Measurements from ENCODE around the gene NRIP2.

DNA sequence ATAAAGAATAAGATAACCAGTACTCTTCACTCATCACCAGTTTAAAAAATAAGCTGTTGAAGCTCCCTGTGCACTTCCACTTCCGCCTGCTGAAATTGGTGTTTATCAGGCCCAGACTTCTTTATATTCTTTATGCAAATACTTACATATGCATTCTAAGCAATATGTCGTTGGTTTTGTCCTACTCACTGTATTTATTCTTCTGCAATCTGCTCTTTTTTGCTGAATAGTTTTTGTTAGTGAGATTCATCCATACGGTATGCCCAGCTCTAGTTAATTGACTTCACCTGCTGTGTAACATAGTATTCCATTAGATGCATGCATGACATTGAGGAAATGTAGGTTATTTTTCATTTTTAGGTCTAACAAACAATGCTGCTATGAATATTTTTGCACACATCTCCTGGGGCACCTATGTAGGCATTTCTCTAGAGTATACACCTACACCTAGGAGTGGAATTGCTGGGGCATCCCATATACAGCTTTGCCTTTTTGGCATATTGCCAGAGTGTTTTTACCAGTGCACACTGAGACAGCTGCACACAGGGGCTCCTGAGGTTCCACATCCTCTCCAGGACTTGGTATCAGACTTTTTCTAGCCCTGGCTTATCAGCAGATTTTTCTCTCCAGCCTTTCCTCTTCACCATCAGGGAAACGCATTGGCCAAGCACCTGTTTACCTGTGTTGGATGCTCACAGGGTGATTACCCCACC lies 1.0 kb upstream of the NRIP2 start:
- TF ChIP-seq ESRRG (CRISPR knock-in tag; IDR thresholded peaks at IDR 0.05): no peak
- TF ChIP-seq POU6F1 (CRISPR knock-in tag; IDR thresholded peaks at IDR 0.05; ENCODE audit: borderline replicate concordance, low read depth): no peak
- no peak for TF ChIP-seq ZNF565 (CRISPR knock-in tag; conservative IDR thresholded peaks at IDR 0.05; ENCODE audit: low read depth)
- TF ChIP-seq TCF4 (CRISPR knock-in tag; IDR thresholded peaks at IDR 0.05; ENCODE audit: borderline replicate concordance): no peak
- no peak for TF ChIP-seq ZFP30 (CRISPR knock-in tag; IDR thresholded peaks at IDR 0.05)
- TF ChIP-seq TOX (CRISPR knock-in tag; IDR thresholded peaks at IDR 0.05; ENCODE audit: borderline replicate concordance): no peak
- no peak for TF ChIP-seq SNAI2 (CRISPR knock-in tag; IDR thresholded peaks at IDR 0.05)
- TF ChIP-seq ZNF8 (CRISPR knock-in tag; IDR thresholded peaks at IDR 0.05): no peak
- TF ChIP-seq PATZ1 (CRISPR knock-in tag; IDR thresholded peaks at IDR 0.05; ENCODE audit: borderline replicate concordance): no peak
- TF ChIP-seq ZFP3 (CRISPR knock-in tag; IDR thresholded peaks at IDR 0.05): no peak
- TF ChIP-seq OSR1 (CRISPR knock-in tag; IDR thresholded peaks at IDR 0.05): no peak
- no peak for TF ChIP-seq RARB (CRISPR knock-in tag; IDR thresholded peaks at IDR 0.05)
- no peak for TF ChIP-seq PPARA (CRISPR knock-in tag; IDR thresholded peaks at IDR 0.05; ENCODE audit: borderline replicate concordance)
- no peak for TF ChIP-seq CREB5 (CRISPR knock-in tag; IDR thresholded peaks at IDR 0.05; ENCODE audit: low read depth)
